Fibroblast of skin of right quadriceps (primary cell): ENCODE results near the gene FBL.
"Not testable (repeated sequence)": the region's sequence is repeated elsewhere in the genome, so short reads cannot be mapped to it uniquely, and the experiment has no call there.

Source experiments
- DNase-seq: peaks from one replicate; pipeline ENCODE4 v3.0.0-alpha.2; 2013

The FBL gene

DNA sequence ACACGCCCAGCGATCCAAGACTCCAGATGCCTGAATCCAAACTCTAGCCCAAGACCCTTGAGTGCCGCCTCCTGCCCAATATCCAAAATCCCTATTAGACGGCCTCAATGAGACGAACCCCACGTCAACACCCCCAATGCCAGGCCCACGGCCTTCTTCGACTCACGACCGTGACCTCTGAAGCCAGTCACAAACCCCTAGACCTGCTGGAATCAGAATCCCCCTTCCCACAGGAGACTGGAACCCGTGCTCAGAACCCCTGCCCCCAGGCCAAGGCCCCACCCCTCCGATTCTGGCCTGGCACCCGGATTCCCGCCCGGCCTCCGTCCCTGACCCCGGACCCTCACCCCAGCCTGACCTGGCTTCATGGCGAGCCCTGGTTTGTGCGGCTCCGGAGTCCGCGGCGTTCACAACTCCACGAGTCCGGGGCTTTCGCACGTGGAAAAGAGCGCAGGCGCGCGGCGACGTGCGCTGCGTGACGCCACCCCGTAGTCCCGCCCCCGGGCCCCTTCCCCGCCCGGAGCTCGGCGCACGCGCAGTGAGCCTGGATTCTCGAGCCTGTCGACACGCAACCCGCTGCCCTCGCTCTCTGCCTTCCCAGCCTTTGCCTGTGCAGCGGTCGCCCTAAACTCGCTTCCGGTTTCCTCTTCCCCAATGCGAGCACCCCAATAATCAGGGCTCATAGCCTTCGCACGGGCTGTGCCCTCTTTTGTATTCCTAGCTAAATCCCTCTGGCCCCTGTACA, at the start of gene FBL:
FBL (minus strand) TSS at position 447 of the 745 bp plus-strand sequence; CDS start at position 368, 79 bp downstream.
- peak; percentile 88 for DNase-seq

GRCh38 chr19:39895096-39895495, 48.9 kb upstream of the FBL start:
- not testable (repeated sequence) for DNase-seq

DNA sequence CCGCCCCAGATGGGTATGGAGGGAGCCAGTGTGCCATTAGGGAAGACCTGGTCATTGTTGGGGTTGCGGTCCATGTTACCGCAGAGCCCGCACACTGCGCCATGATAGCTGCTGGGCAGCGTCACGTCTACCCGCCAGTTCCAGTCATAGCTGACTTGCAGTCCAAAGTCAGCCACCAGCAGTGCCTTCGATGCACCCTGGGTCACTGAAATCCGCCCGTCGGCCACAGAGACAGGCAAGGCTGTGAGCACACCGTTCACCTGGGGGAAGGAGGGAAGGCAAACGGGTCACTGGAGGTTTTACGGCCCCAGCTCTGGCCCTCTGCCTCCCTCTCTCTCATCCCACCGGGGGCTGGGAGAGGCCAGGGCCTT, 48.0 kb upstream of the FBL start:
- not testable (repeated sequence) for DNase-seq

DNA sequence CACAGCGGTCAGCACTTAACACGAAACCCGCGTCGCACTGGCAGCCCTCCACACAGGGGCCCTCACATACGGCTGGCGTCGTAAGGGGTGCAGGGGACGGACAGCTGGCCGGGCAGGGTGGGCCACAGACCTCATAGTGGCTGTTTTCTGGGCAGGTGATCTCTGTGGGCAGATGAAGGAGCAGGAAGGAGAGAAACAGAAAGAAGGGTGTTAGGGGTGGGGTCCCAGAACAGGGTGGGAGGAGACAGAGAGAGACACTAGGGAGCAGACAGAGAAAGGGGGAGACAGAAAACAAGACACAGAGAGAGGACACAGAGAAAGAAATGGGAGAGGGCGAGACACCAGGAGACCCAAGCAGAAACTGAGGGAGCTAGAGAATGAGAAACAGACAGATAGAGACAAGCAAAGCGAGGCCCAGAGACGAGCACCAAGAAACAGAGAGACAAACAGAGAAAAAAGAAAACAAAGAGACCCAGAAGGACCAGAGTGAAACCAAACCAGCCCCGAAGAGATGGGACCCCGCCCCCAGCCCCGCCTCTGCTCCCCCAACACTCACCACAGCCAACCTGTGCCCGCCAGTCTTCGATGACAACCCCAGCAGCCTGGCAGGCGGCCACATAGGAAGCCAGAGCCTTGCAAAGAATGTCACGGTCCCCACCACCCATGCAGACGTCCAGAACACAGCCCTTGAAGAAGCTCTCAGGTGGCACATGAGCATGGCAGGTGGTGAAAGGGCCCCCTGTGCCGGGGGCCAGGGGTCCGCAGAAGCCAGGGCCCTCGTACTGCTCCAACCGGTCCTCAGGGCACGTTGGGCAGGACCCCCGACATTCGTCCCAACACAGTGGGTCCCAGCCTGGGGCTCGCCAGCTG, 47.4 kb upstream of the FBL start:
- not testable (repeated sequence) for DNase-seq

- DNase-seq = not testable (repeated sequence)
Measured at GRCh38 chr19:39892506-39892902, 46.3 kb upstream of the FBL start.

DNA sequence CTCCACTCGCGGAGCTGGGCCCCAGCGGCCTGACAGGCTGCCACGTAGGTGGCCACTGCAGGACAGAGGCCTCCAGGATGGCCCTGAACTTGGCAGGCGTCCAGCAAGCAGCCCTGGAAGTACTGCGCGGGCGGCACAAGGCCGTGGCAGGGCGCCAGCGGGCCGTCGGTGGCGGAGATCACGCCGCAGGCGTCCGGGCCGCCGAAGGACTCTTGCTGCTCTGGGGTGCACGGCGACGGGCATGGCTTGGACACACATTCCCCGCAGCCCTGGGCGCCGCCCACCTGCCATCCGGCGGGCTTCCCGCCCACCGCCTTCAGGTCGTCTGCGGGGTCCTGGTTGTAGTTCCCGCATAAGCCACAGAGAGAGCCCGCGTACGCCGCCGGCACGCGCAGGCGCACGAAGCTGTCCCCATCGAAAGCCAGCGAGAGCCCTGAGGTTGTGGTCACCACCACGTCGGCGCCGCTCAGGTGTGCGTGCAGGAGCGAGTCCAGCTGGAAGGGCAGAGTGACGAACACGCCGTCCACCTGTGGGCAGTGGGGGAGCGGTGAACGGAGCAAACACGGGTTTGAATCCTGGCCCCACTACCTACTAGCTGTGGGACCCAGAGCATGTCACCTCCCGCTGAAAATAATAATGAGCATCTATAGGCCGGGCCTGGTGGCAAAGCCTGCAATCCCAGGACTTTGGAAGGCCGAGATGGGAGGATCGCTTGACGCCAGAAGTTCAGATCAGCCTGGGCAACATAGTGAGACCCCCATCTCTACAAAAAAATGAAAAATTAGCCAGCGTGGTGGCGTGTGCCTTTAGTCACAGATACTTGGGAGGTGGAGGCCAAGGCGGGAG, 45.7 kb upstream of the FBL start:
- DNase-seq = not testable (repeated sequence)

DNA sequence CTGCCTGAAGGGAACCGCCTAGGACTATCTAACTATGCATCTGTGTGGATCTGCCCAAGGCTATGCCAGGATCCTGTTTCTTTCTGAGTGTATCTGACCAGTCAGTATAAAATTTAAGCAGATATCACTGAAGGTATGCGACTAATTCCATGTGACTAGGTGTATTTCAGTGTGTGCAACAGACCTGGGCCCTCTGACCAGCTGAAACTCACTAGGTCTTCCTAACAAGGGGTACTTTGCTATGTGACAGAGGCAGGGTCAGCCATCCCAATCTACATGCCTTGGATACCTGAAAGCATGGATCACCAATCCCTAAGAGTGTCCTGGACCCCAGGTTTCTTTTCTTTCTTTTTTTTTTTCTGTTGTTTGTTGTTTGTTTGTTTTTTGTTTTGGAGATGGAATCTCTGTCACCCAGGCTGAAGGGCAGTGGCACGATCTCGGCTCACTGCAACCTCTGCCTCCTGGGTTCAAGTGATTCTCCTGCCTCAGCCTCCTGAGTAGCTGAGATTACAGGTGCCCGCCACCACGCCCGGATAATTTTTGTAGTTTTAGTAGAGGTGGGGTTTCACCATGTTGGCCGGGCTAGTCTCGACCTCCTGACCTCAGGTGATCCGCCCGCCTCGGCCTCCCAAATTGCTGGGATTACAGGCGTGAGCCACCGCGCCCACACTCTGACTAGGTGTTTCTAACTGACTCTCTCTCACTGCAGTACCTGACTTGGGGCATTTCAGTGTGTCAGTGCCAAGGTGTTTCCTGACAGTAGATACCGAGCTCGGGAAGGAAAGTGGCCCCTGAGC, 44.8 kb upstream of the FBL start:
- no peak for DNase-seq

DNA sequence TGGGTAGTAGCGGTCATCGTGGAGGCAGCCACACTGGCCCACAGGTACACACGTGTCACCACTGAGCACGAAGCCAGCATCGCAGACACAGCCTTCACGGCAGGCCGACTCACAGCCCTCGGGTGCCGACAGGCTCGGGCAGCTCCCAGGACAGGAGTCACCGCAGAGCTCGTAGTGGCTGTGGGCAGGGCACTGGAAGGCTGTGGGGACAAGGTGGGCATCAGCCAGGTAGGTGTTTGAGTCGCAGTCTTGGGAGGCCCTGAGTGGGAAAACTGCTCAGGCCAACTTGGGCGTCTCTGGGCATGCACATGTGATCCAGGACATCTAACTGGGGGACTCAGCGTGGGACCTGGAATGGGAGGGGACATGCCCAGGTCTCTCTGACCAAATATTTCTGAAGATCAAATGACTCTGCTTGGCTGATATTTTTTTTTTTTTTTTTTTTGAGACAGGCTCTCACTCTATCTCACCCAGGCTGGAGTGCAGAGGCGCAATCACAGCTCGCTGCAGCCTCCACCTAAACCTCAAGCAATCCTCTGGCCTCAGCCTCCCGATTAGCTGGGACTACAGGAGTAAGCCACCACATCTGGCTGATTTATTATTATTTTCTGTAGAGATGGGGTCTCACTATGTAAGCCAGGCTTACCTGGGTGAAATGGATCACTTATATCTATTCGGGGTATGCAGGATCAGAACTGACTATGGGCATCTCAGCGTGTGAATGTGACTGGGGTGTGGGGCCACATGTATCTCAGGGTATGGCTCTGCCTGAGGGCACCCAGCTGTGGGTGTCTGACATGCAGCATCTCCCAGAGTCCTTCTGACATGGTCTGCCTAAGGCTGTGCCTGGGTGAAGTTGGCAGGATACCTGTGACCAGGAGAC, 43.9 kb upstream of the FBL start:
- not testable (repeated sequence) for DNase-seq

DNA sequence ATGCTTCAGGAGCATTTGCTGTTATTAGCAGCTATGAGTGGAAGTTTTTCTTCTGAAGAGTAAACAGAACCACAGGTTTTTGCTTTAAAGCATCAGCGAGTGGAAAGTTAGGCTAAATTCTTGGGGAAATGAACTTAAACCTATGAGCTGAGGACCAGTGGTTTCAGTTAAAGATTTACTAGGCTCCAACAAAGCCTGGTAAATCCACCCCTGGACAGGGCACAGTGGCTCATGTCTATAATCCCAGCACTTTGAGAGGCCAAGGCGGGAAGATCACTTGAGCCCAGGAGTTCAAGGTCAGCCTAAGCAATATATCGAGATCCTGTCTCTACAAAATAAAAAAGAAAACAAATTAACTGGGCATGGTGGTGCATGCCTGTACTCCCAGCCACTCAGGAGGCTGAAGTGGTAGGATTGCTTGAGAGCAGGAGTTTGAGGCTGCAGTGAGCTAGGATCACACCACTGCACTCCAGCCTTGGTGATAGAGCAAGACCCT, 41.3 kb upstream of the FBL start:
- DNase-seq = not testable (repeated sequence)

GRCh38 chr19:39885821-39886554, 39.8 kb upstream of the FBL start:
- not testable (repeated sequence) for DNase-seq

GRCh38 chr19:39884721-39885120, 38.5 kb upstream of the FBL start:
- not testable (repeated sequence) for DNase-seq

DNA sequence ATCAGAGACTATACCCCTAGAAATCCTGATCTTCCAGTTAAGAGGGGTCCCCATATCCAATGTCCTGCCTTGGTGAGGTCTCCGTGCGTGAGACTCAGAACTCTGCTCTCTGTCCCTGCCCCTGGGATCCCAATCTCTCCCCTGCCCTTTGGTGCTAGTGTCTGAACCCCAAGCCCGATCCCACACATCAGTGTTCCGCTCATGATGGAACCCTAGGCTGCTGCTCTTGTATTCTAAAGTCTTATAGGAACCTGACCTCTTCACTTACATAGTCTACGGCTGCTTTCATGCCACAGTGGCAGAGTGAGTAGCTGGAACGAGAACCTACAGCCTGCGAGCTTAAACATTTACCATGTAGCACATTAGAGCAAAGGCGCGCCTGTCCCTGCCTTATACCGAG, 36.5 kb upstream of the FBL start:
- not testable (repeated sequence) for DNase-seq

DNA sequence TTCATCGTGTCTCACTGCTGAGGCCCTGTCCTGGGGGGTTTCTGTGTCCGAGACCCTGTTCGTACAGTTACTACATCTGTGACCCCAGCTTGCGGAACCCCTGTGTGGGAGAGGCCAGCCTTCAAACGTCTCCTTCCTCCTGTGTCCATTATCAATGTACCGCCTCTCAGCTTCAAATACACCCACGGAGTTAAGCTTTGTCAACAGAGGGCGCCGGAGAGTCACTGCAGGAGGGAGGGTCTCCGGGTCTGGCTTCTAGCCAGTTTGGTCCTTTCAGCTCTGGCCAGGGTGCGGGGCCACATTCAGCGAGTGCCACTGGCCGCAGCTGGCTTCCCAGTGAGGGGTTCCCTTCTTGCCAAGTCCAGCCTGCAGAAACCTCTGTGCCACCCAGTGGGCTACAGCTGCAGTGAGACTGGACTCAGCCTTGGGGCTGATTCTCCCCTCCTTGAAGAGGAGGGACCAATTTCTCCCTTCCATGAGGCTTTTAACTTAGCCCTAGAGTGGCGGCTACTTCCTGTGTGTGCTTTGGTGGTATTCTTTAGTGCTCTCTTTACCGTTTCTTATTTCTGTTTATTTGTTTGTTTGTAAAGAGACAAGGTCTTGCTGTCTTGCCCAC, 35.4 kb upstream of the FBL start:
- not testable (repeated sequence) for DNase-seq

GRCh38 chr19:39880241-39880640, 34.1 kb upstream of the FBL start:
- not testable (repeated sequence) for DNase-seq

GRCh38 chr19:39879796-39880195, 33.6 kb upstream of the FBL start:
- DNase-seq = not testable (repeated sequence)

DNA sequence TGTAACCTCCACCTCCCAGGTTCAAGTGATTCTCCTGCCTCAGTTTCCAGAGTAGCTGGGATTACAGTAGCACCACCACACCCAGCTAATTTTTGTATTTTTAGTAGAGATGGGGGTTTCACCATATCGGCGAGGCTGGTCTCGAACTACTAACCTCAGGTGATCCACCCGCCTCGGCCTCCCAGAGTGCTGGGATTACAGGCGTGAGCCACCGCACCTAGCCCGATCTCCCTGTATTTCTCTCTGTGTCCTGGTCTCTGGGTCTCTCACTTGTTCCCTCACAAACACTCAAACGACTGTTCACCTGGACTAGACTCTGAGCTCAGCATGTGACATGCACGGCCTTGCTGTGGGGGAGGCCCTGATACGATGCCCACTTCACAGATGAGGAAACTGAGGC, 32.7 kb upstream of the FBL start:
- DNase-seq = not testable (repeated sequence)

GRCh38 chr19:39878398-39878797, 32.2 kb upstream of the FBL start:
- no peak for DNase-seq

DNA sequence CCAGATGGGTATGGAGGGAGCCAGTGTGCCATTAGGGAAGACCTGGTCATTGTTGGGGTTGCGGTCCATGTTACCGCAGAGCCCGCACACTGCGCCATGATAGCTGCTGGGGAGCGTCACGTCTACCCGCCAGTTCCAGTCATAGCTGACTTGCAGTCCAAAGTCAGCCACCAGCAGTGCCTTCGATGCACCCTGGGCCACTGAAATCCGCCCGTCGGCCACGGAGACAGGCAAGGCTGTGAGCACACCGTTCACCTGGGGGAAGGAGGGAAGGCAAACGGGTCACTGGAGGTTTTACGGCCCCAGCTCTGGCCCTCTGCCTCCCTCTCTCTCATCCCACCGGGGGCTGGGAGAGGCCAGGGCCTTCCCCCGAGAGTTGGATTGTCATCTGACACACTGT, 31.8 kb upstream of the FBL start:
- not testable (repeated sequence) for DNase-seq

GRCh38 chr19:39877488-39877887, 31.3 kb upstream of the FBL start:
- not testable (repeated sequence) for DNase-seq

DNA sequence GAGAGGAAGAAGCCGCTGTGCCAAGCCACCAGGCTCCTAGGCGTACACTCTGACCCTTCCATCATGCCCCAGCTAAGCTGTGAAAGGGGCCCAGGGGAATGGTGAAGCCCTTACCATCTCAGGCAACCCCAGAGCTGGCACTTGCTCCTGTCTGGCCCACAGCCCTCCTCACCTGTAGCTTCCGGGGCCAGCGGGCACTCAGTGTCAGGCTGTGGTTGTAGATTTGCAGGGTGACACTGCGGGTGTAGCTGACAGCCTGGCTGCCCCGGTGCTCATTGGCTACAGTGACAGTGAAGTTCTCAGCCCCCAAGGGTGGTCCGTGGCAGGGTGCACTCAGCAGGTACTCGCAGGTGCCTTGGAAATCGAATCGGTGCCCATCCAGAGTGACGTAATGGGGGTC, 30.3 kb upstream of the FBL start:
- not testable (repeated sequence) for DNase-seq
